OCI-LY3 (cell line): ENCODE results near the gene NUDT2.

Source experiments
- EZH2phosphoT487 ChIP-seq: fragments of 200-600 bp; shearing (Covaris generic); IDR thresholded peaks from 2 replicates; pipeline ENCODE4 v1.6.1; 2018; ENCODE audit warnings: antibody characterized with exemption, mixed run types, low read depth
- TF ChIP-seq, protein P1 (sequence below): fragments of 200-600, 300-600 bp; sonication (generic); IDR thresholded peaks from 2 replicates; pipeline ENCODE4 v1.5.1; 2014; ENCODE audit warnings: antibody characterized with exemption, low read length, low read depth

- TF ChIP-seq, protein P1, sequence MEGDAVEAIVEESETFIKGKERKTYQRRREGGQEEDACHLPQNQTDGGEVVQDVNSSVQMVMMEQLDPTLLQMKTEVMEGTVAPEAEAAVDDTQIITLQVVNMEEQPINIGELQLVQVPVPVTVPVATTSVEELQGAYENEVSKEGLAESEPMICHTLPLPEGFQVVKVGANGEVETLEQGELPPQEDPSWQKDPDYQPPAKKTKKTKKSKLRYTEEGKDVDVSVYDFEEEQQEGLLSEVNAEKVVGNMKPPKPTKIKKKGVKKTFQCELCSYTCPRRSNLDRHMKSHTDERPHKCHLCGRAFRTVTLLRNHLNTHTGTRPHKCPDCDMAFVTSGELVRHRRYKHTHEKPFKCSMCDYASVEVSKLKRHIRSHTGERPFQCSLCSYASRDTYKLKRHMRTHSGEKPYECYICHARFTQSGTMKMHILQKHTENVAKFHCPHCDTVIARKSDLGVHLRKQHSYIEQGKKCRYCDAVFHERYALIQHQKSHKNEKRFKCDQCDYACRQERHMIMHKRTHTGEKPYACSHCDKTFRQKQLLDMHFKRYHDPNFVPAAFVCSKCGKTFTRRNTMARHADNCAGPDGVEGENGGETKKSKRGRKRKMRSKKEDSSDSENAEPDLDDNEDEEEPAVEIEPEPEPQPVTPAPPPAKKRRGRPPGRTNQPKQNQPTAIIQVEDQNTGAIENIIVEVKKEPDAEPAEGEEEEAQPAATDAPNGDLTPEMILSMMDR, result no peak
- TF ChIP-seq EZH2phosphoT487, result no peak
These were observed 8.0 kb downstream of the NUDT2 start for GRCh38 chr9:34337403-34337802.
